ENCODE measurements around the gene MAFF.
A peak's percentile ranks its signal among the peaks of the same experiment; 100 is the strongest.

- TF ChIP-seq CXXC5 (CRISPR knock-in tag; IDR thresholded peaks at IDR 0.05) (peak; percentile 95), KDM1A (IDR thresholded peaks at IDR 0.05) (no peak), ZNF592 (IDR thresholded peaks at IDR 0.05) (peak; percentile 94), EZH2 (IDR thresholded peaks at IDR 0.05; ENCODE audit: borderline replicate concordance, low read depth, low read length) (no peak)
These were observed 12.7 kb downstream of the MAFF start for GRCh38 chr22:38214302-38215056.
